GM12891 (cell line): ENCODE results near the gene OPCML.

ENCODE experiments used
- POLR2A ChIP-seq: IDR thresholded peaks from 2 replicates; pipeline ENCODE4 v1.6.1; 2011; ENCODE audit warnings: low read depth, low read length, control low read depth
- POLR2AphosphoS5 ChIP-seq: IDR thresholded peaks from 2 replicates; pipeline ENCODE4 v1.6.1; 2011; ENCODE audit warnings: low read depth, low read length, control low read depth
- SPI1 ChIP-seq: IDR thresholded peaks from 2 replicates; pipeline ENCODE4 v1.6.1; 2011; ENCODE audit warnings: low read depth, low read length, control low read depth

- TF ChIP-seq POLR2A (no peak), SPI1 (no peak), POLR2AphosphoS5 (no peak)
Measured at GRCh38 chr11:133477251-133477625, 55.1 kb downstream of the OPCML start.
